ENCODE measurements around the gene ANO6.

DNA sequence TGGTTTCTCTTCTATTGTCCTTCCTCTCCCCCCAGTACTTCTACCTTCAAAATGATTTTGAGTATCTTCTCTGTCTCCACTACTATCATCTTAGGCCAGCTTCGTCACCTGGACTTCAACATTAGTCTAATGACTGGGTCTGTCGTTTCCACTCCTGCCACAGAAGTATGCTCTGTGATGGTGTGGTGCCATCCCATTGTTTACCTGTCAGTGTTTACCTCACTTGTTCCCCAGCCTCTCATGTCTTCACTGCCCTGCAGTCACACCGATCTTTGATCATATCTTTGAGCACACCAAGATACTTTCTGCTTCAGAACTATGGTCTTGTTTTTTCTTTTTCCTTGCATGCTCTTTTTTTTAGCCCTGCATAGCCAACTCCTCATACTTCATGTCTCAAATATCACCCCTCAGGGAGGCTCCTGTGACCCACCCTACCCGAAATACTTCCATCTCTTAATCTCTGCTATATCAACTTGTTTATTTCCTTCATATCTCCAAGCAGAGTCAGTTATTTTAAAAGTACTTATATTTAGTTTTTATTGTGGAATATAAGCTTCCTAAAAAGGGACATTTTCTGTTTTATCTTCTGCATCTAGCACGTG is 60.4 kb downstream of the ANO6 start:
- TF ChIP-seq, protein P1, sequence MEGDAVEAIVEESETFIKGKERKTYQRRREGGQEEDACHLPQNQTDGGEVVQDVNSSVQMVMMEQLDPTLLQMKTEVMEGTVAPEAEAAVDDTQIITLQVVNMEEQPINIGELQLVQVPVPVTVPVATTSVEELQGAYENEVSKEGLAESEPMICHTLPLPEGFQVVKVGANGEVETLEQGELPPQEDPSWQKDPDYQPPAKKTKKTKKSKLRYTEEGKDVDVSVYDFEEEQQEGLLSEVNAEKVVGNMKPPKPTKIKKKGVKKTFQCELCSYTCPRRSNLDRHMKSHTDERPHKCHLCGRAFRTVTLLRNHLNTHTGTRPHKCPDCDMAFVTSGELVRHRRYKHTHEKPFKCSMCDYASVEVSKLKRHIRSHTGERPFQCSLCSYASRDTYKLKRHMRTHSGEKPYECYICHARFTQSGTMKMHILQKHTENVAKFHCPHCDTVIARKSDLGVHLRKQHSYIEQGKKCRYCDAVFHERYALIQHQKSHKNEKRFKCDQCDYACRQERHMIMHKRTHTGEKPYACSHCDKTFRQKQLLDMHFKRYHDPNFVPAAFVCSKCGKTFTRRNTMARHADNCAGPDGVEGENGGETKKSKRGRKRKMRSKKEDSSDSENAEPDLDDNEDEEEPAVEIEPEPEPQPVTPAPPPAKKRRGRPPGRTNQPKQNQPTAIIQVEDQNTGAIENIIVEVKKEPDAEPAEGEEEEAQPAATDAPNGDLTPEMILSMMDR (IDR thresholded peaks at IDR 0.05) = no peak
- no peak for TF ChIP-seq POLR2A (IDR thresholded peaks at IDR 0.05)
